ENCODE measurements around the gene TMEM26.

GRCh38 chr10:61470740-61471139 is 17.6 kb upstream of the TMEM26 start:
- TF ChIP-seq CTCF (IDR thresholded peaks at IDR 0.05; ENCODE audit: insufficient read depth, low read depth, low read length) (no peak), EZH2 (IDR thresholded peaks at IDR 0.05; ENCODE audit: insufficient read depth, low read length) (no peak)
